A549 (cell line): ENCODE measurements around the gene IFT74.

ENCODE experiments used
- BCL3 ChIP-seq: fragments of >200 bp; sonication (Bioruptor Twin); formaldehyde crosslinking; IDR thresholded peaks from 3 replicates; pipeline ENCODE4 v1.6.1; 2016
- CBX8 ChIP-seq: fragments of 200-600 bp; sonication (generic); IDR thresholded peaks from 2 replicates; pipeline ENCODE4 v1.6.1; 2016
- CHD4 ChIP-seq: fragments of 200-600 bp; sonication (generic); IDR thresholded peaks from 2 replicates; pipeline ENCODE4 v1.6.1; 2016; ENCODE audit warnings: antibody characterized with exemption, mild to moderate bottlenecking, borderline replicate concordance
- CTCF ChIP-seq: fragments of >200 bp; sonication (Bioruptor Twin); formaldehyde crosslinking; IDR thresholded peaks from 3 replicates; pipeline ENCODE4 v1.5.1; 2016
- MAX ChIP-seq: IDR thresholded peaks from 2 replicates; pipeline ENCODE4 v1.6.1; 2012
- MAZ ChIP-seq: fragments of 150-350 bp; IDR thresholded peaks from 2 replicates; pipeline ENCODE4 v1.6.1; 2014; ENCODE audit warnings: antibody characterized with exemption, low read depth, low read length, borderline replicate concordance
- PBX3 ChIP-seq: IDR thresholded peaks from 2 replicates; pipeline ENCODE4 v1.6.1; 2012
- PHF8 ChIP-seq: fragments of 200-600 bp; sonication (generic); IDR thresholded peaks from 2 replicates; pipeline ENCODE4 v1.6.1; 2016; ENCODE audit warnings: low read depth, mild to moderate bottlenecking, antibody characterized with exemption, moderate library complexity, borderline replicate concordance
- POLR2A ChIP-seq: IDR thresholded peaks from 2 replicates; pipeline ENCODE4 v1.6.1; 2012; ENCODE audit warnings: mild to moderate bottlenecking, low read length
- POLR2AphosphoS2 ChIP-seq: conservative IDR thresholded peaks from 2 replicates; pipeline ENCODE4 v1.6.1; 2012; ENCODE audit warnings: low read length, improper control_type of control experiment, inconsistent platforms
- RAD21 ChIP-seq, 2 experiments: fragments of >200 bp in 1 of 2; sonication (Bioruptor Twin) in 1 of 2; formaldehyde crosslinking in 1 of 2; IDR thresholded peaks in 1 of 2; conservative IDR thresholded peaks in 1 of 2; 2 replicates in 1 of 2; 3 replicates in 1 of 2; pipeline ENCODE4 v1.6.1; 2012 to 2018; ENCODE audit warnings: inconsistent platforms in 1 of 2
- RARB ChIP-seq: fragments of 250-450 bp; sonication (Bioruptor Pico); IDR thresholded peaks from 2 replicates; pipeline ENCODE4 v1.8.0; 2021; ENCODE audit warnings: mild to moderate bottlenecking, moderate library complexity
- RFX5 ChIP-seq: fragments of 450-650 bp; IDR thresholded peaks from 2 replicates; pipeline ENCODE4 v1.7.1; 2014; ENCODE audit warnings: antibody characterized with exemption, mild to moderate bottlenecking, moderate library complexity

- TF ChIP-seq CTCF = no peak
- no peak for TF ChIP-seq MAX
- no peak for TF ChIP-seq POLR2A
- no peak for TF ChIP-seq POLR2AphosphoS2
- no peak for TF ChIP-seq MAZ
- no peak for TF ChIP-seq RAD21 (conservative IDR thresholded peaks at IDR 0.05 in 1 of 2, IDR thresholded peaks at IDR 0.05 in 1 of 2)
- no peak for TF ChIP-seq PHF8
- TF ChIP-seq RFX5 = no peak
- TF ChIP-seq CHD4 = no peak
- TF ChIP-seq PBX3 = no peak
- TF ChIP-seq RARB = no peak
- no peak for TF ChIP-seq CBX8
- TF ChIP-seq BCL3 = no peak
Observed at GRCh38 chr9:26937816-26938371, 18.3 kb upstream of the IFT74 start.
